ENCODE measurements around the gene BPIFB2.

- TF ChIP-seq CTCF (conservative IDR thresholded peaks at IDR 0.05) = no peak
- TF ChIP-seq ZFX (IDR thresholded peaks at IDR 0.05) = no peak
These were observed 34.3 kb upstream of the BPIFB2 start for GRCh38 chr20:32973077-32973717.

All from C4-2B (cell line).